GM19455 (cell line): Measurements from ENCODE around the gene BAAT.

Experiments used
- ATAC-seq: cut with Tn5 transposase; IDR thresholded peaks from one replicate; pipeline ENCODE4 v1.9.1; 2021; ENCODE audit not compliant: unreplicated experiment

Gene BAAT

DNA sequence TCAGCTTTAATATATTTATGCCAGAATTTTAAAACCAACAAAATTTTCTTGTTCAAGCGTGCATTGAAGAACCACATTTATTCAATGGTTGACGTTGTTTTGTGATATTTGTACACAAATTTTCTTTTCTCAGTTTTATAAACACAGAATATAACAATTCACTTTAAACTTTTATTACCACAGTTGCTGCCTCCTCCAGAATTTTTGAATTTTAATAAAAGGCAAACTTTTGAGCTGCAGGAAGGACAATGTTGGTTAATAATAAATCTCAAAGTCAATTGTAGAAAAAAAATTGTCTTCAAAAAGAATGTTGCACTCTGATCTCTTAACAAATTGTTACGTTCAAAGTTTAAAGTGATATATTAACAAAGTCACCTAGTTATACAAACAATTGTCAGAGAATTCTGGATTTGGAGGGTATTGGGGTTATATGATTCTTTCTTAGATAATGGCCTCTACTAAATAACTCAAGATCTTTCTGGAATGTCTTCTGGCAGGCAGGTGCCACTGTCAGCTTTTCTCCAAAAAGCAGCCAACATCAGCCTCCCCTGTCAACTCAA lies 60.5 kb downstream of the BAAT start:
- ATAC-seq: no peak

DNA sequence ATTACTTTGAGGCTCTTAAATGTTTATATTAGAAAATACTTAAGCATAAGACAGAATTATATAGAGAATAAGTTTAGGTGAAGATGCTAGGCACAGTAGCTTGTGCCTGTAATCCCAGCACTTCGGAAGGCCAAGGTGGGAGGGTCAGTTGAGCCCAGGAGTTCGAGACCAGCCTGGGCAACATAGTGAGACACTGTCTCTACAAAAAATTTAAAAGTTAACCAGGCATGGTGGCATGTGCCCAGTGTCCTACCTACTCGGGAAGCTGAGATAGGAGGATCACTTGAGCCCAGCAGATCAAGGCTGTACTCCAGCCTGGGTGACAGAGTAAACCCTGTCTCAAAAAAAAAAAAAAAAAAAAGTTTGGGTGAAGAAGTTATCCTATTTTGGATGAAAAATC lies 61.7 kb downstream of the BAAT start:
- ATAC-seq: no peak

DNA sequence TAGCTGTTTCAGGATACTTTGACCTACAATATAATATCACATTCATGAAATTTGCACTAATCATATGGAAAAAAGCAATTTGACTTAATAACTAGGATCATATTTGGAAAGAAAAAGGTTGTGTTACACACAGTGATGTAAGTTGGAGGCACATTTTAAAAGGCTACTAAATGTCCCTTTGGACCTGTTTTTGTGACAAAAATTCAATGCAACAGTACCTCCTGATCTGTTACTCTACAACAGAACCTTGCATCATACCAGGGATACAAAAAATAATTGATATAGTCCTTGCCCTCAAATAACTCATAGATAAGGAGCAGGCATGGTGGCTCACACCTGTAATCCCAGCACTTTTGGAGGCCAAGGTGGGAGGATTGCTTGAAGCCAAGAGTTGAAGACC lies 67.1 kb downstream of the BAAT start:
- ATAC-seq: no peak

DNA sequence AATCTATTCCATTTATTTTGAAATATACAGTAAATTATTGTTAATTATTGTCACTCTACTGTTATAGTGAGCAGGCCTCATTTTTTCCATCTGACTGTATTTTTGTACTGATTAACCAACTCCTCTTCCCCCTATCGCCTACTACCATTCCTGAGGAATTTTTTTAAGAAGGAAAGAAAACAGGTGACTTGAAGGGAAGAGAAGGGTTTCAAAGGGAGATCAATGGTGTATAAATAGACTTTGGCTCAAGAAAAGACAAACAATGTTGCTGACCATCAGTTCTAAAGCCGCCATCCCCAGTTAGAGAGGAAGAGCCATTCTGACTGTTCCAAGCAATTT lies 69.7 kb downstream of the BAAT start:
- ATAC-seq: no peak

DNA sequence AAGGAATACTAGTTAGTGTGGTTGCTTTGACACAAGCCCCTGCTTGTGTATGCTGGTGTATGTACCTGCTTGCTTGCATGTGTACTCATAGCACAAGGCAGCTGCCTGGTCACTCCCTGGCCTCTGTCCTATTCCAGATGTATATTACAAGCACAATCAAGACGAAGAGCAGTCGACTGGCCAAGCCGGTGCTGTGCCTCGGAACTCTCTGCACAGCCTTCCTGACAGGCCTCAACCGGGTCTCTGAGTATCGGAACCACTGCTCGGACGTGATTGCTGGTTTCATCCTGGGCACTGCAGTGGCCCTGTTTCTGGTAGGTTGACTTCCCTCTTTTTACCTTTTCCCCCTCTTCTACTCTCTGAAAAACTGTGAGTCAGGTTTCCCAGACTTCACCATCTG lies 72.1 kb downstream of the BAAT start:
- ATAC-seq: no peak

DNA sequence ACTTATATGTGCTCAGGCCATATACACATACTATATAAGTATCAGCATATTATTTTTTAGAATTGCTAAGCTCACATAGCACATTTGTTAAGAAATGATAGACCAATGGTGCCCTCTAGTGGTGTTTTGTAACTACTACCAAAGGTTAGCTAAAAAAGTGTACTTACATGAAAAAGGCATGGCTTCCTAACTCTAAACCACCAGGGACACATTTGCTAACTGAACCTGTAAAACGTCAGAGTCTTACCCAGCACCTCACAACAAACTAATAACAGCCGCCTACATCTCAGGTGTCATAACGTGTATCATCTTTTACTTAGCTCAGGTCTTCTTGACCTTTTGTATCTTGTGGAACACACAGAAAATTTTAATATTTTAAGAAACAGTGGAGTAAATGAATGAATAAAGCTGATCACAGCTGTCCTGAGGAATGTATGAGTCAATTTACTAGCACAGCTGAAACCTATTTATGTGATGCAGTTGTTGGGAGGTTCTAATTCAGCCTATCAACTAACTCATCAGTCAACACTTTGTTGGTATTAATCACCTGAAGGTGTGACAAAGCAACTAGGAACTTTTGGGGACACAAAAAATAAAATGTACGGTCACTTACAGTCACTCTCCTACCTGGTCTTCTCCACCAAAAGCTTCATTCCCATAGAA lies 72.9 kb downstream of the BAAT start:
- peak; percentile 83 for ATAC-seq

DNA sequence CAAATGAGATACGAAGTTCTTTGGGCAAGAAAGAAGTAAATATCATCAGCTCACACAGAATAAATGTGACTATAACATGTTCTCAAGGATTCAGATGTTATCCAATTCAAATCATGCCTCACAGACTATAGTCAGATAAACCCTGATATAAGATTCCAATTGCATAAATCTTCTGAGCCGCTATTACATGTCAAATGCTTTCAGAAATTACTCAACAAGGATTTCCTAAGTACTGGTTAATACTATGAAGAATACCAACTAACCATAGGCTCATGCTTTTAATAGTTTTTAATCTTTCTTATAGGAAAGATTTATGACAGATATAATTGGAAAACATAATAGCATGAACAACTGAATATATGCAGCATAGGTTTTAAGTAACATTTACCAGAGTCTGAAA lies 73.6 kb downstream of the BAAT start:
- no peak for ATAC-seq
